ENCODE data around the gene ALLC.
"Not testable (repeated sequence)": the region's sequence is repeated elsewhere in the genome, so short reads cannot be mapped to it uniquely, and the experiment has no call there.

ALLC gene

DNA sequence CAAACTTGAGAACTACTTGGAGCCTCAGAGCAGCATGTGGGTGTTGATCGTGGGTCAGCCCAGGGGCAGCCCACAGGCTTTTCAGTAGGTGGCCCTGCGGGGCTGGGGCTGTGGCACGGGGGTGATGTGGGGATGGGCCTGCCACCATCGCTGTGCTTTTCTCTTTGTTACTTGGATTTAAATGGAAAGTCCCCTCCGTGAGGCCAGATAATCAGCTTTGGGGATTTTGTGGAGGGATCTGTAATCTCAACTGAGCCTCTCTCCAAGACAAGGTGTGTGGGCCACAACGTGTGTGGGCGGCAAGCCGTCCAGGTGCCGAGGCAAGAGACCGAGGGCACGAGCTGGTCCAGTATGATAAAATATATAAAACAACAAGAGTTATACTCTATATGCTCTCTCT is 46.4 kb upstream of the ALLC start:
- Histone ChIP-seq H4K20me1 (ENCODE audit: insufficient read depth) (no peaks in the 10 kb centered on the region), H3K9ac (no peak overlapping the region), H3K36me3 (ENCODE audit: insufficient read depth) (no peaks in the 10 kb centered on the region), H3K27ac (no peak overlapping the region), H3K27me3 (ENCODE audit: insufficient read depth, low read depth) (no peaks in the 10 kb centered on the region), H3K4me3 (IDR thresholded peaks at IDR 0.05; ENCODE audit: insufficient read depth, low read depth, low read length) (no peak overlapping the region), H3K79me2 (ENCODE audit: insufficient read depth, low read depth) (no peaks in the 10 kb centered on the region), H2AFZ (ENCODE audit: low read depth) (no peak overlapping the region), H3K4me1 (ENCODE audit: low read depth, poor library complexity, severe bottlenecking) (no peaks in the 10 kb centered on the region), H3K4me2 (no peak overlapping the region)
- TF ChIP-seq, protein P1, sequence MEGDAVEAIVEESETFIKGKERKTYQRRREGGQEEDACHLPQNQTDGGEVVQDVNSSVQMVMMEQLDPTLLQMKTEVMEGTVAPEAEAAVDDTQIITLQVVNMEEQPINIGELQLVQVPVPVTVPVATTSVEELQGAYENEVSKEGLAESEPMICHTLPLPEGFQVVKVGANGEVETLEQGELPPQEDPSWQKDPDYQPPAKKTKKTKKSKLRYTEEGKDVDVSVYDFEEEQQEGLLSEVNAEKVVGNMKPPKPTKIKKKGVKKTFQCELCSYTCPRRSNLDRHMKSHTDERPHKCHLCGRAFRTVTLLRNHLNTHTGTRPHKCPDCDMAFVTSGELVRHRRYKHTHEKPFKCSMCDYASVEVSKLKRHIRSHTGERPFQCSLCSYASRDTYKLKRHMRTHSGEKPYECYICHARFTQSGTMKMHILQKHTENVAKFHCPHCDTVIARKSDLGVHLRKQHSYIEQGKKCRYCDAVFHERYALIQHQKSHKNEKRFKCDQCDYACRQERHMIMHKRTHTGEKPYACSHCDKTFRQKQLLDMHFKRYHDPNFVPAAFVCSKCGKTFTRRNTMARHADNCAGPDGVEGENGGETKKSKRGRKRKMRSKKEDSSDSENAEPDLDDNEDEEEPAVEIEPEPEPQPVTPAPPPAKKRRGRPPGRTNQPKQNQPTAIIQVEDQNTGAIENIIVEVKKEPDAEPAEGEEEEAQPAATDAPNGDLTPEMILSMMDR (conservative IDR thresholded peaks at IDR 0.05; ENCODE audit: low read depth, low read length) = no peak

DNA sequence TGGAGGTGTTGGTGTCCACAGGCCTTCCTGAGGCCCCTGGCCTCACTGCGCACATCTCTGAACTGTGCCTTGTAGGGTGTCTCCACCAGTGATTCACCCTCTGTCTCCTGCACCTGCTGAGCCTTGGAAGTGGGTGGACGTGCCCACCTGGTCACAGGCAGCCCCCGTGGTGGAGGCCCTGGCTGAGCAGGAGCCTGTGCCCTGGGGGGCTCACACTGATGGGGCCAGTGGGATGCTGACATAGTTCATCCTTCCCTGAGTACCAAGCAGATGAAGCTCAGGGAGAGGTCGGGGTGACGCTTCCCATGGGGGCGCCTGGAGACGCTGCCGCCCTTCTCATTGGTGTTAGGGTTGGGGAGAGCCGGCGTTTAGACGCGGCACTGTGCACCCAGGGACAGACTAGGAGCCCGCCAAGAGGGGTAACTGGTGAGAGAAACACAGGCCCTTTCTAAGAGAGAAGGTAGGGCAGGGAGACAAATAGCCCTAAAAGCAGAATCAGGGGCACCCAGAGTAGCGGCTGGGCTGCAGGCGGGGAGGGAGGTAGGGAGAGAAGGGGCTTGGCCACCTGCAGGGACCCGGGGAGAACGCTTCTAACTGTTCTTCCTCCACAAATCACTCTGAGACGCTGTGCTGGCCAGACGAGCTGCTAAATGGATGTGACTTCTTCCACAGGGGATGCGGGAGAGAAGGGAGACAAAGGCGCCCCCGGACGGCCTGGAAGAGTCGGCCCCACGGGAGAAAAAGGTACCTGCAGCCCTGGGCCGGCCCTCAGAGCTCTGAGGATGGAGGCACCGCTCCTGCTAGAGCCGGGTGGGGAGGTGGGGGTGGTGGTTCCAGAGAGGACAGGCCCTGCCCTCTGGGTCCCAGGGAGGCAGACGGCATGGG is 45.1 kb upstream of the ALLC start:
- H3K27ac ChIP-seq = no peak overlapping the region
- no peak overlapping the region for H3K4me2 ChIP-seq
- no peaks in the 10 kb centered on the region for H3K4me1 ChIP-seq (ENCODE audit: low read depth, poor library complexity, severe bottlenecking)
- no peak overlapping the region for H3K4me3 ChIP-seq (IDR thresholded peaks at IDR 0.05; ENCODE audit: insufficient read depth, low read depth, low read length)
- H3K36me3 ChIP-seq (ENCODE audit: insufficient read depth) = no peaks in the 10 kb centered on the region
- TF ChIP-seq, protein P1 (conservative IDR thresholded peaks at IDR 0.05; ENCODE audit: low read depth, low read length) = no peak
- H2AFZ ChIP-seq (ENCODE audit: low read depth) = no peak overlapping the region
- no peaks in the 10 kb centered on the region for H3K79me2 ChIP-seq (ENCODE audit: insufficient read depth, low read depth)
- H3K9ac ChIP-seq = no peak overlapping the region
- H3K27me3 ChIP-seq (ENCODE audit: insufficient read depth, low read depth) = no peaks in the 10 kb centered on the region
- no peaks in the 10 kb centered on the region for H4K20me1 ChIP-seq (ENCODE audit: insufficient read depth)

DNA sequence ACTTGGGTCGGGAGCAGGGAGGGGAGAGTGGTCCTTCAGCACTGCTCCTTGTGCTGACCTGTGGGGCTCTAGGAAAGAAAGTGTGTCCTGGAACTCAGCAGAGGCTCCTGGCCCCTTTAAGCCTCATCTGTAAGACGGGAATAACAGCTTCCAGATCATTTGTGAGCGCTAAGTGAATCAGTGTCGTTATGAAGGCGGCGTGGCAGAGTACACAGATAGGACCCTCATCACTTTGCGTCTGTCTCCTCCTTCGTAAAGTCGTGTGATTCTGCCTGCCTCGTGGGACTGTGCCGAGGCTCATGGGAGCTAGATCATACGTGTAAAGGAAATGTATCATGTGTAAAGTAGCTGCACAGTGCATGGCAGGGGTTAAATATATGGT is 44.5 kb upstream of the ALLC start:
- Histone ChIP-seq H3K4me1 (ENCODE audit: low read depth, poor library complexity, severe bottlenecking) (no peaks in the 10 kb centered on the region), H3K27me3 (ENCODE audit: insufficient read depth, low read depth) (no peaks in the 10 kb centered on the region), H3K4me2 (no peak overlapping the region), H3K79me2 (ENCODE audit: insufficient read depth, low read depth) (no peaks in the 10 kb centered on the region), H2AFZ (ENCODE audit: low read depth) (no peak overlapping the region), H4K20me1 (ENCODE audit: insufficient read depth) (no peaks in the 10 kb centered on the region), H3K27ac (no peak overlapping the region), H3K4me3 (IDR thresholded peaks at IDR 0.05; ENCODE audit: insufficient read depth, low read depth, low read length) (no peak overlapping the region), H3K36me3 (ENCODE audit: insufficient read depth) (no peaks in the 10 kb centered on the region), H3K9ac (no peak overlapping the region)
- TF ChIP-seq, protein P1 (conservative IDR thresholded peaks at IDR 0.05; ENCODE audit: low read depth, low read length) = no peak

DNA sequence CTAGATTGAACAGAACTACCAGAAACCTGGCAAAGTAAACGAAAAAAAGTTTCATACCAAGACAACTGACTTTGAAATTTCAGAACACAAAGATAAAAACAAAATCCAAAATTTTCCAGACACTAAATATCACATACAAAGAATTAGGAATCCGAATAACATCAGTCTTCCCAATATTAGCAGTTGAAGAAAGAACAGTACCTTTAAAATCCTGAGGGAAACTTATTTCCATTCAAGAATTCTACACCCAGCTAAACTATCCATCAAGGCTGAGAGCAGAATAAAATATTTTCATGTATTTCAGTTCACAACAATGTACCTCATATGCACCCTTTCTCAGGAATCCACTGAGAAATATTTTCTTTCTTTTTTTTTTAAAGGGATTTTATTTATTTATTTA is 43.3 kb upstream of the ALLC start:
- H3K9ac ChIP-seq; H3K4me1 ChIP-seq (ENCODE audit: low read depth, poor library complexity, severe bottlenecking); H3K4me2 ChIP-seq; H3K4me3 ChIP-seq (IDR thresholded peaks at IDR 0.05; ENCODE audit: insufficient read depth, low read depth, low read length); H3K27me3 ChIP-seq (ENCODE audit: insufficient read depth, low read depth); H2AFZ ChIP-seq (ENCODE audit: low read depth); H4K20me1 ChIP-seq (ENCODE audit: insufficient read depth); H3K79me2 ChIP-seq (ENCODE audit: insufficient read depth, low read depth); H3K36me3 ChIP-seq (ENCODE audit: insufficient read depth); H3K27ac ChIP-seq: not testable (repeated sequence)

DNA sequence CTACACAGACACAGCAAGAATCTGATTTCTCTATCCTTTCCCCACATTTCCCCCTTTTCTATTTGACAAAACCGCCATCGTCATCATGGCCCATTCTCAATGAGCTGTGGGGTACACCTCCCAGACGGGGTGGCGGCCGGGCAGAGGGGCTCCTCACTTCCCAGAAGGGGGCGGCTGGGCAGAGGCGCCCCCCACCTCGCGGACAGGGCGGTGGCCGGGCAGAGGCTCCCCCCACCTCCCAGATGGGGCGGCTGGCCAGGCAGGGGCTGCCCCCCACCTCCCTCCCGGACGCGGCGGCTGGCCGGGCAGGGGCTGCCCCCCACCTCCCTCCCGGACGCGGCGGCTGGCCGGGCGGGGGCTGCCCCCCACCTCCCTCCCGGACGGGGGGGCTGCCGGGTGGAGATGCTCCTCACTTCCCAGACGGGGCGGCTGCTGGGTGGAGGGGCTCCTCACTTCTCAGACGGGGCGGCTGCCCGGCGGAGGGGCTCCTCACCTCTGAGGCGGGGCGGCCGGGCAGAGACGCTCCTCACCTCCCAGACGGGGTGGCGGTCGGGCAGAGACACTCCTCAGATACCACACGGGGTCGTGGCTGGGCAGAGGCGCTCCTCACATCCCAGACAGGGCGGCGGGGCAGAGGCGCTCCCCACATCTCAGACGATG is 42.3 kb upstream of the ALLC start:
- not testable (repeated sequence) for H3K79me2 ChIP-seq (ENCODE audit: insufficient read depth, low read depth); H3K4me1 ChIP-seq (ENCODE audit: low read depth, poor library complexity, severe bottlenecking); H3K27me3 ChIP-seq (ENCODE audit: insufficient read depth, low read depth); H4K20me1 ChIP-seq (ENCODE audit: insufficient read depth); H3K9ac ChIP-seq; H3K4me3 ChIP-seq (IDR thresholded peaks at IDR 0.05; ENCODE audit: insufficient read depth, low read depth, low read length); H3K27ac ChIP-seq; H3K36me3 ChIP-seq (ENCODE audit: insufficient read depth); H3K4me2 ChIP-seq; H2AFZ ChIP-seq (ENCODE audit: low read depth)

DNA sequence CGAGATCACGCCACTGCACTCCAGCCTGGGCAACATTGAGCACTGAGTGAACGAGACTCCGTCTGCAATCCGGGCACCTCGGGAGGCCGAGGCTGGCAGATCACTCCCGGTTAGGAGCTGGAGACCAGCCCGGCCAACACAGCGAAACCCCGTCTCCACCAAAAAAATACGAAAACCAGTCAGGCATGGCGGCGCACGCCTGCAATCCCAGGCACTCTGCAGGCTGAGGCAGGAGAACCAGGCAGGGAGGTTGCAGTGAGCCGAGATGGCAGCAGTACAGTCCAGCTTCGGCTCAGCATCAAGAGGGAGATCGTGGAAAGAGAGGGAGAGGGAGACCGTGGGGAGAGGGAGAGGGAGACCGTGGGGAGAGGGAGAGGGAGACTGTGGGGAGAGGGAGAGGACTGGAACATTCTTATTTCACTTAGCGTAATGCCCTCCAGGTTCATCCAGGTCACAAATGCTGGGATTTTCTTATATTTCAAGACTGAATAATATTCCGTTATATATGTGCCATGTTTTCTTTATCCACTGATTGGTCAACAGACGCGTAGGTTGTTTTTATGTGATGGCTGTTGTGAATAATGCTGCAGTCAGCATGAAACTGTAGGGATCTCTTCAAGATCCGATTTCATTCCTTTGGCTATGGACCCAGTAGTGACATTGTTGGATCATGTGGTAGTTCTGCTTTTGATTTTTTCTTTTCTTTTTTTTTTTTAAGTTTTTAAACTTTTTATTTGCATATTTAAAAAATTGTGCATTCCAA is 41.4 kb upstream of the ALLC start:
- not testable (repeated sequence) for H3K79me2 ChIP-seq (ENCODE audit: insufficient read depth, low read depth); H3K4me2 ChIP-seq; H3K27ac ChIP-seq; H2AFZ ChIP-seq (ENCODE audit: low read depth); H3K36me3 ChIP-seq (ENCODE audit: insufficient read depth); H3K27me3 ChIP-seq (ENCODE audit: insufficient read depth, low read depth); H4K20me1 ChIP-seq (ENCODE audit: insufficient read depth); H3K4me3 ChIP-seq (IDR thresholded peaks at IDR 0.05; ENCODE audit: insufficient read depth, low read depth, low read length); H3K4me1 ChIP-seq (ENCODE audit: low read depth, poor library complexity, severe bottlenecking); H3K9ac ChIP-seq

Data from KMS-11 (cell line).